HepG2 (cell line): Measurements from ENCODE around the gene ALDH2. TPM values are rescaled to one million over a fixed set of nuclear protein-coding genes. Genes with fewer than 3 reads are reported as not detected.
A peak's percentile ranks its signal among the peaks of the same experiment; 100 is the strongest.

Experiments used
- AGO1 ChIP-seq: fragments of 200-400 bp; formaldehyde crosslinking; IDR thresholded peaks from 2 replicates; pipeline ENCODE4 v1.6.1; 2017; ENCODE audit warnings: mild to moderate bottlenecking, low read depth, low read length, moderate library complexity; ENCODE audit not compliant: poor library complexity, severe bottlenecking
- CBX2 ChIP-seq, 2 experiments: fragments of 200-600 bp in 1 of 2; sonication (generic); formaldehyde crosslinking in 1 of 2; IDR thresholded peaks; 2 replicates each; pipeline versions ENCODE4 v1.7.0 to v1.8.1; 2018 to 2022; ENCODE audit warnings: low read depth in 2 of 2, low read length in 1 of 2, mild to moderate bottlenecking in 1 of 2, missing genetic modification reagents in 1 of 2
- NFATC3 ChIP-seq: sonication (generic); formaldehyde crosslinking; IDR thresholded peaks from 2 replicates; pipeline ENCODE4 v1.5.1; 2020; ENCODE audit warnings: mild to moderate bottlenecking, missing genetic modification reagents
- PHF21A ChIP-seq: sonication (generic); formaldehyde crosslinking; IDR thresholded peaks from 2 replicates; pipeline ENCODE4 v1.5.0; 2020; ENCODE audit warnings: mild to moderate bottlenecking, missing genetic modification reagents
- POLR2AphosphoS5 ChIP-seq: IDR thresholded peaks from 2 replicates; pipeline ENCODE4 v1.6.1; 2012; ENCODE audit warnings: low read depth, low read length
- PTBP1 ChIP-seq: fragments of 200-400 bp; formaldehyde crosslinking; IDR thresholded peaks from 2 replicates; pipeline ENCODE4 v1.6.1; 2018; ENCODE audit warnings: low read length, low read depth; ENCODE audit not compliant: poor library complexity, severe bottlenecking
- RAD51 ChIP-seq: fragments of 450-650 bp; IDR thresholded peaks from 2 replicates; pipeline ENCODE4 v1.6.1; 2016; ENCODE audit warnings: borderline replicate concordance
- RBFOX2 ChIP-seq: fragments of 200-400 bp; formaldehyde crosslinking; IDR thresholded peaks from 2 replicates; pipeline ENCODE4 v1.6.1; 2017; ENCODE audit warnings: low read depth, mild to moderate bottlenecking, low read length
- REXO4 ChIP-seq: sonication (generic); formaldehyde crosslinking; IDR thresholded peaks from 2 replicates; pipeline ENCODE4 v1.8.0; 2022; ENCODE audit warnings: missing genetic modification reagents, mild to moderate bottlenecking, borderline replicate concordance
- SMAD1 ChIP-seq: sonication (generic); formaldehyde crosslinking; IDR thresholded peaks from 2 replicates; pipeline ENCODE4 v1.4.0; 2020; ENCODE audit warnings: missing genetic modification reagents, low read depth, mild to moderate bottlenecking, borderline replicate concordance
- SOX5 ChIP-seq: IDR thresholded peaks from 2 replicates; pipeline ENCODE4 v1.6.1; 2016; ENCODE audit warnings: borderline replicate concordance
- TAF1 ChIP-seq: sonication (generic); formaldehyde crosslinking; IDR thresholded peaks from 2 replicates; pipeline ENCODE4 v1.4.0; 2020; ENCODE audit warnings: missing genetic modification reagents
- WIZ ChIP-seq: sonication (generic); formaldehyde crosslinking; IDR thresholded peaks from 2 replicates; pipeline ENCODE4 v1.5.1; 2020; ENCODE audit warnings: mild to moderate bottlenecking, missing genetic modification reagents
- ZNF3 ChIP-seq: IDR thresholded peaks from 2 replicates; pipeline ENCODE4 v1.7.0; 2017; ENCODE audit warnings: inconsistent platforms
- ZNF326 ChIP-seq: sonication (generic); formaldehyde crosslinking; IDR thresholded peaks from 2 replicates; pipeline ENCODE4 v1.4.0; 2020; ENCODE audit warnings: missing genetic modification reagents, borderline replicate concordance
- ZNF350 ChIP-seq: sonication (generic); formaldehyde crosslinking; IDR thresholded peaks from 2 replicates; pipeline ENCODE4 v1.4.0; 2020; ENCODE audit warnings: mild to moderate bottlenecking, low read depth, missing genetic modification reagents, borderline replicate concordance
- ZNF451 ChIP-seq: sonication (generic); formaldehyde crosslinking; IDR thresholded peaks from 2 replicates; pipeline ENCODE4 v1.5.0; 2020; ENCODE audit warnings: mild to moderate bottlenecking, missing genetic modification reagents
- ZNF510 ChIP-seq: sonication (generic); formaldehyde crosslinking; IDR thresholded peaks from 2 replicates; pipeline ENCODE4 v1.4.0; 2020; ENCODE audit warnings: low read depth, mild to moderate bottlenecking, missing genetic modification reagents
- polyA plus RNA-seq, 8 experiments: library from polyadenylated mRNA; depleted of rRNA in 3 of 8; stranded (reverse) in 7 of 8; unstranded in 1 of 8; fragments of >200 nt; fragmentation: Illumina TruSeq in 4 of 8; extraction: Trizol in 4 of 8; gene quantifications; 2 replicates each; pipeline versions ENCODE4 v1.2.1 to v1.2.3, GENCODE V29; 2011 to 2016; ENCODE audit warnings: low read depth in 4 of 8, missing spikeins in 1 of 8, mixed read lengths in 1 of 8; ENCODE audit not compliant: insufficient read depth in 1 of 8
- total RNA-seq, 5 experiments: library from RNA; depleted of rRNA; stranded (reverse); fragments of >200 nt; fragmentation: Illumina TruSeq; extraction: Trizol; gene quantifications; 2 replicates each; pipeline ENCODE4 v1.2.3, GENCODE V29; 2016; ENCODE audit warnings: low read depth in 1 of 5
- TF ChIP-seq, protein P1 (sequence below): sonication (generic); formaldehyde crosslinking; conservative IDR thresholded peaks from 2 replicates; pipeline ENCODE4 v1.4.0; 2020; ENCODE audit warnings: missing genetic modification reagents
- TF ChIP-seq, protein P2 (sequence below): sonication (generic); formaldehyde crosslinking; IDR thresholded peaks from 2 replicates; pipeline ENCODE4 v1.4.0; 2020; ENCODE audit warnings: missing genetic modification reagents
- TF ChIP-seq, protein P3 (sequence below): sonication (generic); formaldehyde crosslinking; IDR thresholded peaks from 2 replicates; pipeline ENCODE4 v1.4.0; 2020; ENCODE audit warnings: mild to moderate bottlenecking, low read depth, missing genetic modification reagents
- TF ChIP-seq, protein P4 (sequence below): IDR thresholded peaks from 2 replicates; pipeline ENCODE4 v1.6.1; 2016; ENCODE audit warnings: low read depth, control low read depth

Gene ALDH2
- total and polyA plus RNA-seq, 2 of the 13 experiments (the other 11 are each of a cell fraction or from before 2014, with no cell fraction given) = 78.8 to 103 TPM

DNA sequence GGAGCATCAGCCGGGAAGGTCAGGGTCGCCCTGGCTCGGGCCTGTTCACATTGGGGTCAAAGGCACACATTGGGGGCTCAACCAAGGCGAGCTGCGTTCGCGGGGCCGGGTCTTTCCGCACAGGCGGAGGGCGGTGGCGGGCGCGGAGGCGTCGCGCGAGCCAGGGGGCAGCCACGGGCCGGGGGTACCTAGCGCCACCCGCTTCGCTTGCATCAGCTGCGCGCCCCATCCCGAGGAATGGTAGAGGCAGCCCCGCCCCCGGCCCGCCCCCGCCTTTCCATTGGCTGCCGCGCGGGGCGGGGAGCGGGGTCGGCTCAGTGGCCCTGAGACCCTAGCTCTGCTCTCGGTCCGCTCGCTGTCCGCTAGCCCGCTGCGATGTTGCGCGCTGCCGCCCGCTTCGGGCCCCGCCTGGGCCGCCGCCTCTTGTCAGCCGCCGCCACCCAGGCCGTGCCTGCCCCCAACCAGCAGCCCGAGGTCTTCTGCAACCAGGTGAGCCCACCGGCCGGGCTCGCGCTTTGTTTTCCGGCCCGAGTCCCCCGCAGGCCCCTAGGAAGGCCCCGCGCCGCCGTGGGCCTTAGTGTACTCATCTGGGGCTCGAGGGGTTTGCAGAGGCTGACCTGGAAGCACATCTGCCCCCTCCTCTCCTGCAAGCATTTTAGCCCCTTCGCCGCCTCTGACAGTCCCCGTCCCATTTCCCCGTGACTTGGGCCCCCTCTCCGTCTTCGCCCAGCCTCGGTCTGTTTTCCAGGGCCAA lies at the start of gene ALDH2 (continued):
- TF ChIP-seq AGO1 (no peak), CBX2 (IDR thresholded peaks at IDR 0.05; ENCODE audit: low read depth, low read length) (no peak), CBX2 (CRISPR knock-in tag; IDR thresholded peaks at IDR 0.05; ENCODE audit: low read depth) (no peak; the same call in 1 of the 2 replicates), ZNF326 (CRISPR knock-in tag) (no peak), ZNF3 (CRISPR knock-in tag) (no peak), PTBP1 (no peak), TAF1 (CRISPR knock-in tag) (peak; percentile 94), NFATC3 (CRISPR knock-in tag) (no peak), RAD51 (no peak), SMAD1 (peak; percentile 61; the same call in 1 of the 2 replicates), REXO4 (CRISPR knock-in tag) (no peak), PHF21A (CRISPR knock-in tag) (peak; percentile 48), ZNF350 (CRISPR knock-in tag) (0 out of 2 replicates have a peak, but pooled peaks have one; percentile 7), SOX5 (CRISPR knock-in tag) (peak; percentile 44; the same call in 1 of the 2 replicates), RBFOX2 (peak; percentile 94), POLR2AphosphoS5 (peak; percentile 73), WIZ (no peak), ZNF451 (CRISPR knock-in tag) (no peak; the same call in 1 of the 2 replicates), ZNF510 (CRISPR knock-in tag) (peak; percentile 35; the same call in 1 of the 2 replicates)
- TF ChIP-seq, protein P1, sequence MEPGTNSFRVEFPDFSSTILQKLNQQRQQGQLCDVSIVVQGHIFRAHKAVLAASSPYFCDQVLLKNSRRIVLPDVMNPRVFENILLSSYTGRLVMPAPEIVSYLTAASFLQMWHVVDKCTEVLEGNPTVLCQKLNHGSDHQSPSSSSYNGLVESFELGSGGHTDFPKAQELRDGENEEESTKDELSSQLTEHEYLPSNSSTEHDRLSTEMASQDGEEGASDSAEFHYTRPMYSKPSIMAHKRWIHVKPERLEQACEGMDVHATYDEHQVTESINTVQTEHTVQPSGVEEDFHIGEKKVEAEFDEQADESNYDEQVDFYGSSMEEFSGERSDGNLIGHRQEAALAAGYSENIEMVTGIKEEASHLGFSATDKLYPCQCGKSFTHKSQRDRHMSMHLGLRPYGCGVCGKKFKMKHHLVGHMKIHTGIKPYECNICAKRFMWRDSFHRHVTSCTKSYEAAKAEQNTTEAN (CRISPR knock-in tag) = 0 out of 2 replicates have a peak, but pooled peaks have one; percentile 23
- TF ChIP-seq, protein P2, sequence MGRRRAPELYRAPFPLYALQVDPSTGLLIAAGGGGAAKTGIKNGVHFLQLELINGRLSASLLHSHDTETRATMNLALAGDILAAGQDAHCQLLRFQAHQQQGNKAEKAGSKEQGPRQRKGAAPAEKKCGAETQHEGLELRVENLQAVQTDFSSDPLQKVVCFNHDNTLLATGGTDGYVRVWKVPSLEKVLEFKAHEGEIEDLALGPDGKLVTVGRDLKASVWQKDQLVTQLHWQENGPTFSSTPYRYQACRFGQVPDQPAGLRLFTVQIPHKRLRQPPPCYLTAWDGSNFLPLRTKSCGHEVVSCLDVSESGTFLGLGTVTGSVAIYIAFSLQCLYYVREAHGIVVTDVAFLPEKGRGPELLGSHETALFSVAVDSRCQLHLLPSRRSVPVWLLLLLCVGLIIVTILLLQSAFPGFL (CRISPR knock-in tag) = no peak
- TF ChIP-seq, protein P3, sequence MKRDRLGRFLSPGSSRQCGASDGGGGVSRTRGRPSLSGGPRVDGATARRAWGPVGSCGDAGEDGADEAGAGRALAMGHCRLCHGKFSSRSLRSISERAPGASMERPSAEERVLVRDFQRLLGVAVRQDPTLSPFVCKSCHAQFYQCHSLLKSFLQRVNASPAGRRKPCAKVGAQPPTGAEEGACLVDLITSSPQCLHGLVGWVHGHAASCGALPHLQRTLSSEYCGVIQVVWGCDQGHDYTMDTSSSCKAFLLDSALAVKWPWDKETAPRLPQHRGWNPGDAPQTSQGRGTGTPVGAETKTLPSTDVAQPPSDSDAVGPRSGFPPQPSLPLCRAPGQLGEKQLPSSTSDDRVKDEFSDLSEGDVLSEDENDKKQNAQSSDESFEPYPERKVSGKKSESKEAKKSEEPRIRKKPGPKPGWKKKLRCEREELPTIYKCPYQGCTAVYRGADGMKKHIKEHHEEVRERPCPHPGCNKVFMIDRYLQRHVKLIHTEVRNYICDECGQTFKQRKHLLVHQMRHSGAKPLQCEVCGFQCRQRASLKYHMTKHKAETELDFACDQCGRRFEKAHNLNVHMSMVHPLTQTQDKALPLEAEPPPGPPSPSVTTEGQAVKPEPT = peak; percentile 65; the same call in 1 of the 2 replicates
- TF ChIP-seq, protein P4, sequence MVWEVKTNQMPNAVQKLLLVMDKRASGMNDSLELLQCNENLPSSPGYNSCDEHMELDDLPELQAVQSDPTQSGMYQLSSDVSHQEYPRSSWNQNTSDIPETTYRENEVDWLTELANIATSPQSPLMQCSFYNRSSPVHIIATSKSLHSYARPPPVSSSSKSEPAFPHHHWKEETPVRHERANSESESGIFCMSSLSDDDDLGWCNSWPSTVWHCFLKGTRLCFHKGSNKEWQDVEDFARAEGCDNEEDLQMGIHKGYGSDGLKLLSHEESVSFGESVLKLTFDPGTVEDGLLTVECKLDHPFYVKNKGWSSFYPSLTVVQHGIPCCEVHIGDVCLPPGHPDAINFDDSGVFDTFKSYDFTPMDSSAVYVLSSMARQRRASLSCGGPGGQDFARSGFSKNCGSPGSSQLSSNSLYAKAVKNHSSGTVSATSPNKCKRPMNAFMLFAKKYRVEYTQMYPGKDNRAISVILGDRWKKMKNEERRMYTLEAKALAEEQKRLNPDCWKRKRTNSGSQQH = no peak
